IMR-90 (cell line): Measurements from ENCODE around the gene DIPK1A. TPM values are rescaled to one million over a fixed set of nuclear protein-coding genes. Genes with fewer than 3 reads are reported as not detected.

Experiments used
- ATAC-seq: fragments of 200-7000 bp; cut with Tn5 transposase; 2 replicates; pipeline ENCODE4 v1.9.1; 2020; ENCODE audit warnings: low read depth, mild to moderate bottlenecking, moderate library complexity
- BruUV-seq: library from RNA; stranded (reverse); fragments of 400-500 nt; replicated peaks from 2 replicates; lab custom pipeline; 2021; lab: Mats Ljungman, UMichigan
- CTCF ChIA-PET: fragments of 300-600 bp; formaldehyde crosslinking; extraction: SDS; loops from one replicate; lab custom pipeline; 2021; ENCODE audit warnings: antibody characterized with exemption; lab: Yijun Ruan, JAX
- POLR2A ChIA-PET: fragments of 300-600 bp; sonication (Branson Sonifier 250); formaldehyde crosslinking; loops from one replicate; lab custom pipeline; 2022; ENCODE audit warnings: antibody characterized with exemption; ENCODE audit not compliant: unreplicated experiment; lab: Charles Lee
- DNase-seq: peaks from one replicate; pipeline ENCODE4 v3.0.0; 2013
- H2AFZ ChIP-seq: replicated peaks from 2 replicates; pipeline ENCODE3; 2013; ENCODE audit warnings: low read length, mild to moderate bottlenecking; ENCODE audit not compliant: poor library complexity
- H2AK5ac ChIP-seq: 2 replicates; pipeline ENCODE4 v1.6.1; 2013; ENCODE audit warnings: low read depth, low read length, inconsistent platforms
- H2AK9ac ChIP-seq: replicated peaks from 2 replicates; pipeline ENCODE3; 2013; ENCODE audit warnings: mild to moderate bottlenecking, low read depth, low read length, moderate library complexity; ENCODE audit not compliant: poor library complexity
- H2BK120ac ChIP-seq: 2 replicates; pipeline ENCODE4 v1.6.1; 2013; ENCODE audit warnings: low read depth, low read length, inconsistent platforms
- H2BK15ac ChIP-seq: 3 replicates; pipeline ENCODE4 v1.6.1; 2013; ENCODE audit warnings: low read depth, low read length, inconsistent platforms
- H2BK20ac ChIP-seq: 2 replicates; pipeline ENCODE4 v1.6.1; 2013; ENCODE audit warnings: low read depth, mild to moderate bottlenecking, inconsistent platforms, low read length, moderate library complexity
- H2BK5ac ChIP-seq: 2 replicates; pipeline ENCODE4 v1.6.1; 2013; ENCODE audit warnings: mild to moderate bottlenecking, low read depth, low read length, inconsistent platforms; ENCODE audit not compliant: poor library complexity, severe bottlenecking
- H3K14ac ChIP-seq: replicated peaks from 2 replicates; pipeline ENCODE4 v1.6.1; 2013; ENCODE audit warnings: low read depth, low read length, inconsistent platforms
- H3K18ac ChIP-seq: 2 replicates; pipeline ENCODE4 v1.6.1; 2013; ENCODE audit warnings: low read depth, low read length, control low read depth
- H3K23ac ChIP-seq: 2 replicates; pipeline ENCODE4 v1.6.1; 2013; ENCODE audit warnings: low read depth, low read length, inconsistent platforms
- H3K27ac ChIP-seq: 2 replicates; pipeline ENCODE4 v1.5.1; 2013; ENCODE audit warnings: mild to moderate bottlenecking, control low read depth, low read length; ENCODE audit not compliant: insufficient read depth
- H3K27me3 ChIP-seq: 2 replicates; pipeline ENCODE4 v1.6.1; 2013; ENCODE audit warnings: low read length; ENCODE audit not compliant: control insufficient read depth, insufficient read depth
- H3K36me3 ChIP-seq: 2 replicates; pipeline ENCODE4 v1.6.1; 2013; ENCODE audit warnings: low read length, mixed read lengths; ENCODE audit not compliant: control insufficient read depth, insufficient read depth
- H3K4ac ChIP-seq: 2 replicates; pipeline ENCODE4 v1.6.1; 2013; ENCODE audit warnings: low read depth, low read length, inconsistent platforms
- H3K4me1 ChIP-seq: 2 replicates; pipeline ENCODE4 v1.6.1; 2013; ENCODE audit warnings: low read length, mixed read lengths; ENCODE audit not compliant: control insufficient read depth, insufficient read depth
- H3K4me2 ChIP-seq: 2 replicates; pipeline ENCODE4 v1.6.1; 2013; ENCODE audit warnings: low read depth, mild to moderate bottlenecking, control low read depth, low read length, moderate library complexity
- H3K4me3 ChIP-seq: 2 replicates; pipeline ENCODE4 v1.5.1; 2013; ENCODE audit warnings: low read depth, mild to moderate bottlenecking, control low read depth, low read length, moderate library complexity; ENCODE audit not compliant: insufficient read depth
- H3K56ac ChIP-seq: 2 replicates; pipeline ENCODE4 v1.6.1; 2013; ENCODE audit warnings: low read length, inconsistent platforms; ENCODE audit not compliant: insufficient read depth; ENCODE audit errors: extremely low read depth
- H3K79me1 ChIP-seq, 2 experiments: 2 replicates each; pipeline ENCODE4 v1.6.1; 2013; ENCODE audit warnings: low read length in 2 of 2, inconsistent platforms in 1 of 2, low read depth in 1 of 2
- H3K9ac ChIP-seq: 2 replicates; pipeline ENCODE4 v1.6.1; 2013; ENCODE audit warnings: low read depth, low read length, control low read depth
- H3K9me1 ChIP-seq: 2 replicates; pipeline ENCODE4 v1.6.1; 2013; ENCODE audit warnings: low read length, inconsistent platforms; ENCODE audit not compliant: insufficient read depth
- H3K9me3 ChIP-seq: 2 replicates; pipeline ENCODE4 v1.6.1; 2013; ENCODE audit warnings: low read length; ENCODE audit not compliant: control insufficient read depth, insufficient read depth
- H4K20me1 ChIP-seq: 2 replicates; pipeline ENCODE4 v1.6.1; 2013; ENCODE audit warnings: low read length, inconsistent platforms; ENCODE audit not compliant: insufficient read depth
- H4K5ac ChIP-seq: 2 replicates; pipeline ENCODE4 v1.6.1; 2013; ENCODE audit warnings: mild to moderate bottlenecking, low read depth, low read length, control low read depth
- H4K8ac ChIP-seq, 2 experiments: 2 replicates each; pipeline ENCODE4 v1.6.1; 2013; ENCODE audit warnings: low read depth in 2 of 2, low read length in 2 of 2, control low read depth in 1 of 2, inconsistent platforms in 1 of 2
- H4K91ac ChIP-seq: 2 replicates; pipeline ENCODE4 v1.6.1; 2013; ENCODE audit warnings: low read depth, low read length, inconsistent platforms; ENCODE audit not compliant: insufficient read depth
- BHLHE40 ChIP-seq: fragments of 150-350 bp; IDR thresholded peaks from 2 replicates; pipeline ENCODE4 v1.6.1; 2016; ENCODE audit warnings: mild to moderate bottlenecking, low read depth, low read length
- CEBPB ChIP-seq: IDR thresholded peaks from 2 replicates; pipeline ENCODE4 v1.6.1; 2012; ENCODE audit warnings: low read depth, low read length, improper control_type of control experiment
- CHD1 ChIP-seq: IDR thresholded peaks from 2 replicates; pipeline ENCODE4 v1.6.1; 2012; ENCODE audit warnings: low read depth, low read length, improper control_type of control experiment
- FOS ChIP-seq: fragments of 150-350 bp; IDR thresholded peaks from 2 replicates; pipeline ENCODE4 v1.6.1; 2016; ENCODE audit warnings: low read depth, low read length
- MAFK ChIP-seq: IDR thresholded peaks from 2 replicates; pipeline ENCODE4 v1.6.1; 2012; ENCODE audit warnings: low read depth, low read length, improper control_type of control experiment
- MAZ ChIP-seq: IDR thresholded peaks from 2 replicates; pipeline ENCODE4 v1.6.1; 2012; ENCODE audit warnings: low read depth, mild to moderate bottlenecking, low read length, improper control_type of control experiment, moderate library complexity, borderline replicate concordance
- MXI1 ChIP-seq: IDR thresholded peaks from 2 replicates; pipeline ENCODE4 v1.6.1; 2012; ENCODE audit warnings: low read depth, mild to moderate bottlenecking, low read length, moderate library complexity, borderline replicate concordance
- NFE2L2 ChIP-seq: fragments of 150-350 bp; IDR thresholded peaks from 2 replicates; pipeline ENCODE4 v1.6.1; 2016; ENCODE audit warnings: low read depth, mild to moderate bottlenecking, low read length
- POLR2A ChIP-seq: IDR thresholded peaks from 2 replicates; pipeline ENCODE4 v1.6.1; 2012; ENCODE audit warnings: mild to moderate bottlenecking, low read depth, low read length
- RAD21 ChIP-seq: IDR thresholded peaks from 2 replicates; pipeline ENCODE4 v1.6.1; 2012; ENCODE audit warnings: low read length, improper control_type of control experiment
- RCOR1 ChIP-seq: IDR thresholded peaks from 2 replicates; pipeline ENCODE4 v1.6.1; 2012; ENCODE audit warnings: mild to moderate bottlenecking, low read length, improper control_type of control experiment; ENCODE audit not compliant: insufficient replicate concordance
- RFX5 ChIP-seq: IDR thresholded peaks from 2 replicates; pipeline ENCODE4 v1.8.0; 2012; ENCODE audit warnings: low read depth, mild to moderate bottlenecking, low read length, moderate library complexity
- SMC3 ChIP-seq: fragments of 150-350 bp; IDR thresholded peaks from 2 replicates; pipeline ENCODE4 v1.6.1; 2016; ENCODE audit warnings: low read depth, mild to moderate bottlenecking, antibody characterized with exemption, low read length, moderate library complexity
- WGBS, 2 experiments: methylation state at CpG; one replicate each; pipeline versions ENCODE4 v1.1.5 to v1.1.7; 2013; ENCODE audit warnings: missing lambda C conversion rate in 2 of 2; ENCODE audit not compliant: insufficient read length in 1 of 2; ENCODE audit errors: extremely low coverage in 2 of 2; 5-methylcytosine and 5-hydroxymethylcytosine counted together
- dilution Hi-C: fragments of 300-500 bp; cut with HindIII; formaldehyde crosslinking; loops from one replicate; pipeline ENCODE4 v1.14.3; 2018; ENCODE audit warnings: low sequenced_read_pairs; ENCODE audit not compliant: unreplicated experiment
- in situ Hi-C: fragments of 300-500 bp; cut with MboI; formaldehyde crosslinking; loops from 3 replicates; pipeline ENCODE4 v1.14.3; 2019; ENCODE audit warnings: low sequenced_read_pairs, inconsistent platforms, mixed read lengths
- intact Hi-C: fragments of 100-400 bp; cut with micrococcal nuclease; formaldehyde crosslinking; loops from 2 replicates; pipeline ENCODE4 v1.10.0; 2022
- polyA plus RNA-seq, 3 experiments: library from polyadenylated mRNA; depleted of rRNA; stranded (reverse); fragments of >200 nt; gene quantifications; 2 replicates each; pipeline ENCODE4 v1.2.3, GENCODE V29; 2012; ENCODE audit warnings: low replicate concordance in 1 of 3
- total RNA-seq: library from RNA; depleted of rRNA; stranded (reverse); fragments of >200 nt; gene quantifications from 2 replicates; pipeline ENCODE4 v1.2.3, GENCODE V29; 2012
- TF ChIP-seq, protein P1 (sequence below): conservative IDR thresholded peaks from 2 replicates; pipeline ENCODE4 v1.5.1; 2012; ENCODE audit warnings: mild to moderate bottlenecking, low read depth, low read length, improper control_type of control experiment
- TF ChIP-seq, protein P2 (sequence below): fragments of 150-350 bp; IDR thresholded peaks from 2 replicates; pipeline ENCODE4 v1.6.1; 2016; ENCODE audit warnings: low read depth, mild to moderate bottlenecking, low read length, moderate library complexity, borderline replicate concordance

DIPK1A gene
- total and polyA plus RNA-seq, 2 of the 4 experiments (the other 2 are of a cell fraction) = 4.7 to 5.7 TPM

- Histone ChIP-seq H4K91ac (no peak overlapping the region), H3K9ac (peak overlapping the region; percentile 25; the same call in 1 of the 2 replicates), H3K9me1 (no peaks in the 10 kb centered on the region), H2BK15ac (no peak overlapping the region), H3K14ac (no peak overlapping the region), H3K9me3 (peaks cover 5% of the 10 kb centered on the region), H3K4me3 (peak overlapping the region; percentile 35; the same call in 1 of the 2 replicates), H2AK9ac (no peak overlapping the region), H2BK5ac (no peak overlapping the region), H2AFZ (no peak overlapping the region), H3K4ac (no peak overlapping the region), H4K20me1 (no peaks in the 10 kb centered on the region), H3K79me1 (no peaks in the 10 kb centered on the region; a peak in 1 of 4 replicates), H3K56ac (no peak overlapping the region), H3K4me1 (no peaks in the 10 kb centered on the region), H3K27ac (no peak overlapping the region), H3K18ac (no peak overlapping the region), H3K23ac (no peak overlapping the region), H2BK20ac (no peak overlapping the region), H3K27me3 (no peaks in the 10 kb centered on the region), H3K4me2 (peak overlapping the region; percentile 99), H4K5ac (no peak overlapping the region), H2AK5ac (no peak overlapping the region), H2BK120ac (no peak overlapping the region), H3K36me3 (peaks cover 2% of the 10 kb centered on the region; the same call in 1 of the 2 replicates), H4K8ac (no peak overlapping the region)
- ChIA-PET CTCF (interaction anchor here (0.6 to 1.7 kb wide), 5 partner anchors 8 to 231 kb away, joined by 3 to 7 read pairs (median 5); partner anchors contain the start of gene DIPK1A), POLR2A (interaction anchor here (0.6 kb wide), 2 partner anchors 83 kb away, joined by 3 to 4 read pairs; no protein-coding TSS in a partner anchor)
- WGBS, 2 experiments = 14% methylated on average over 2 of the region's 4 CpGs; no CpG with 5 or more reads in 1 of the 2 experiments
- peak; percentile 49 for ATAC-seq
- intact Hi-C loops = loop anchor here (5.0 kb wide), 1 partner anchor 65 kb away; no protein-coding TSS in a partner anchor
- dilution Hi-C loops = no loop called here
- in situ Hi-C loops = no loop called here
- DNase-seq = no peak
- BruUV-seq = no TSS peak
- TF ChIP-seq SMC3 = no peak
- no peak for TF ChIP-seq MXI1
- TF ChIP-seq MAZ = no peak
- no peak for TF ChIP-seq FOS
- no peak for TF ChIP-seq MAFK
- no peak for TF ChIP-seq RCOR1
- TF ChIP-seq, protein P1, sequence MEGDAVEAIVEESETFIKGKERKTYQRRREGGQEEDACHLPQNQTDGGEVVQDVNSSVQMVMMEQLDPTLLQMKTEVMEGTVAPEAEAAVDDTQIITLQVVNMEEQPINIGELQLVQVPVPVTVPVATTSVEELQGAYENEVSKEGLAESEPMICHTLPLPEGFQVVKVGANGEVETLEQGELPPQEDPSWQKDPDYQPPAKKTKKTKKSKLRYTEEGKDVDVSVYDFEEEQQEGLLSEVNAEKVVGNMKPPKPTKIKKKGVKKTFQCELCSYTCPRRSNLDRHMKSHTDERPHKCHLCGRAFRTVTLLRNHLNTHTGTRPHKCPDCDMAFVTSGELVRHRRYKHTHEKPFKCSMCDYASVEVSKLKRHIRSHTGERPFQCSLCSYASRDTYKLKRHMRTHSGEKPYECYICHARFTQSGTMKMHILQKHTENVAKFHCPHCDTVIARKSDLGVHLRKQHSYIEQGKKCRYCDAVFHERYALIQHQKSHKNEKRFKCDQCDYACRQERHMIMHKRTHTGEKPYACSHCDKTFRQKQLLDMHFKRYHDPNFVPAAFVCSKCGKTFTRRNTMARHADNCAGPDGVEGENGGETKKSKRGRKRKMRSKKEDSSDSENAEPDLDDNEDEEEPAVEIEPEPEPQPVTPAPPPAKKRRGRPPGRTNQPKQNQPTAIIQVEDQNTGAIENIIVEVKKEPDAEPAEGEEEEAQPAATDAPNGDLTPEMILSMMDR = no peak
- no peak for TF ChIP-seq RAD21
- no peak for TF ChIP-seq NFE2L2
- no peak for TF ChIP-seq BHLHE40
- no peak for TF ChIP-seq CEBPB
- TF ChIP-seq POLR2A = no peak
- TF ChIP-seq CHD1 = no peak
- TF ChIP-seq, protein P2, sequence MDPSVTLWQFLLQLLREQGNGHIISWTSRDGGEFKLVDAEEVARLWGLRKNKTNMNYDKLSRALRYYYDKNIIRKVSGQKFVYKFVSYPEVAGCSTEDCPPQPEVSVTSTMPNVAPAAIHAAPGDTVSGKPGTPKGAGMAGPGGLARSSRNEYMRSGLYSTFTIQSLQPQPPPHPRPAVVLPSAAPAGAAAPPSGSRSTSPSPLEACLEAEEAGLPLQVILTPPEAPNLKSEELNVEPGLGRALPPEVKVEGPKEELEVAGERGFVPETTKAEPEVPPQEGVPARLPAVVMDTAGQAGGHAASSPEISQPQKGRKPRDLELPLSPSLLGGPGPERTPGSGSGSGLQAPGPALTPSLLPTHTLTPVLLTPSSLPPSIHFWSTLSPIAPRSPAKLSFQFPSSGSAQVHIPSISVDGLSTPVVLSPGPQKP = no peak
- no peak for TF ChIP-seq RFX5
These were observed 84.1 kb downstream of the DIPK1A start for GRCh38 chr1:92877081-92877711.
